Mesenchymal stem cell (in vitro differentiated cells and primary cell): ENCODE results near the gene COG7.

Experiments
- DNase-seq: peaks from one replicate; pipeline ENCODE4 v3.0.0-alpha.2; 2013
- H2AFZ ChIP-seq: one replicate; pipeline ENCODE4 v1.6.1; 2013; ENCODE audit warnings: low read depth, mild to moderate bottlenecking, control low read depth, inconsistent platforms, low read length, moderate library complexity
- H2AK5ac ChIP-seq: 2 replicates; pipeline ENCODE4 v1.6.1; 2013; ENCODE audit warnings: low read length, moderate library complexity, mild to moderate bottlenecking, inconsistent platforms; ENCODE audit not compliant: severe bottlenecking
- H2BK120ac ChIP-seq: one replicate; pipeline ENCODE4 v1.6.1; 2013; ENCODE audit warnings: low read depth, mild to moderate bottlenecking, inconsistent platforms, low read length, moderate library complexity
- H2BK12ac ChIP-seq, 2 experiments: one replicate each; pipeline ENCODE4 v1.6.1; 2013; ENCODE audit warnings: inconsistent platforms in 2 of 2, low read length in 2 of 2, mild to moderate bottlenecking in 2 of 2, moderate library complexity in 2 of 2, control low read depth in 1 of 2
- H2BK15ac ChIP-seq: one replicate; pipeline ENCODE4 v1.6.1; 2013; ENCODE audit warnings: mild to moderate bottlenecking, low read depth, inconsistent platforms; ENCODE audit not compliant: poor library complexity, severe bottlenecking
- H2BK5ac ChIP-seq: 2 replicates; pipeline ENCODE4 v1.6.1; 2013; ENCODE audit warnings: low read depth, mild to moderate bottlenecking, low read length, control low read depth, inconsistent platforms; ENCODE audit not compliant: poor library complexity, severe bottlenecking
- H3K14ac ChIP-seq, 2 experiments: one replicate each; pipeline ENCODE4 v1.6.1; 2013; ENCODE audit warnings: inconsistent platforms in 2 of 2, low read length in 2 of 2, control low read depth in 1 of 2, mild to moderate bottlenecking in 1 of 2, moderate library complexity in 1 of 2
- H3K18ac ChIP-seq, 2 experiments: one replicate each; pipeline ENCODE4 v1.6.1; 2013; ENCODE audit warnings: inconsistent platforms in 2 of 2, low read length in 2 of 2, control low read depth in 1 of 2, low read depth in 1 of 2, mild to moderate bottlenecking in 1 of 2
- H3K23ac ChIP-seq, 2 experiments: one replicate each; pipeline ENCODE4 v1.6.1; 2013; ENCODE audit warnings: inconsistent platforms in 2 of 2, low read length in 2 of 2, mild to moderate bottlenecking in 2 of 2, moderate library complexity in 2 of 2, control low read depth in 1 of 2
- H3K27ac ChIP-seq: 2 replicates; pipeline ENCODE4 v1.5.1; 2013; ENCODE audit warnings: mild to moderate bottlenecking, moderate library complexity, low read length, control low read depth, inconsistent platforms; ENCODE audit not compliant: poor library complexity, severe bottlenecking
- H3K27me3 ChIP-seq, 2 experiments: 2 replicates each; pipeline versions ENCODE4 v1.6.1 to v1.7.0; 2013; ENCODE audit warnings: low read length in 2 of 2, mild to moderate bottlenecking in 2 of 2, moderate library complexity in 2 of 2, control low read depth in 1 of 2, inconsistent platforms in 1 of 2; ENCODE audit not compliant: control insufficient read depth in 1 of 2, insufficient read depth in 1 of 2
- H3K36me3 ChIP-seq, 2 experiments: 2 replicates each; pipeline versions ENCODE4 v1.6.1 to v1.7.0; 2013; ENCODE audit warnings: low read length in 2 of 2, control low read depth in 1 of 2, inconsistent platforms in 1 of 2, low read depth in 1 of 2, mild to moderate bottlenecking in 1 of 2; ENCODE audit not compliant: insufficient read depth in 2 of 2, control insufficient read depth in 1 of 2
- H3K4ac ChIP-seq, 2 experiments: one replicate each; pipeline ENCODE4 v1.6.1; 2013; ENCODE audit warnings: inconsistent platforms in 2 of 2, low read length in 2 of 2, mild to moderate bottlenecking in 2 of 2, moderate library complexity in 2 of 2, control low read depth in 1 of 2, low read depth in 1 of 2
- H3K4me1 ChIP-seq: 2 replicates; pipeline ENCODE4 v1.6.1; 2013; ENCODE audit warnings: low read depth, low read length, control low read depth; ENCODE audit not compliant: control insufficient read depth, insufficient read depth
- H3K4me2 ChIP-seq: 2 replicates; pipeline ENCODE4 v1.6.1; 2013; ENCODE audit warnings: low read length, mild to moderate bottlenecking, inconsistent platforms; ENCODE audit not compliant: poor library complexity, severe bottlenecking
- H3K4me3 ChIP-seq, 2 experiments: 2 replicates each; pipeline versions ENCODE4 v1.5.1 to v1.7.0; 2013; ENCODE audit warnings: low read length in 2 of 2, mild to moderate bottlenecking in 2 of 2, control low read depth in 1 of 2, low read depth in 1 of 2; ENCODE audit not compliant: insufficient read depth in 1 of 2
- H3K79me1 ChIP-seq: replicated peaks from 2 replicates; pipeline ENCODE4 v1.6.1; 2013; ENCODE audit warnings: mild to moderate bottlenecking, control low read depth, low read length, inconsistent platforms; ENCODE audit not compliant: poor library complexity, severe bottlenecking
- H3K9ac ChIP-seq: 2 replicates; pipeline ENCODE4 v1.7.0; 2013; ENCODE audit warnings: mild to moderate bottlenecking, low read length, moderate library complexity
- H3K9me3 ChIP-seq: 2 replicates; pipeline ENCODE4 v1.7.0; 2013; ENCODE audit warnings: mild to moderate bottlenecking, low read length; ENCODE audit not compliant: control insufficient read depth
- H4K8ac ChIP-seq: one replicate; pipeline ENCODE4 v1.6.1; 2013; ENCODE audit warnings: inconsistent platforms, mild to moderate bottlenecking, low read length, moderate library complexity
- H4K91ac ChIP-seq: one replicate; pipeline ENCODE4 v1.6.1; 2013; ENCODE audit warnings: mild to moderate bottlenecking, low read length, inconsistent platforms
- WGBS: methylation state at CpG from one replicate; pipeline ENCODE4 v1.1.7; 2013; ENCODE audit warnings: mixed read lengths; 5-methylcytosine and 5-hydroxymethylcytosine counted together

The COG7 gene

DNA sequence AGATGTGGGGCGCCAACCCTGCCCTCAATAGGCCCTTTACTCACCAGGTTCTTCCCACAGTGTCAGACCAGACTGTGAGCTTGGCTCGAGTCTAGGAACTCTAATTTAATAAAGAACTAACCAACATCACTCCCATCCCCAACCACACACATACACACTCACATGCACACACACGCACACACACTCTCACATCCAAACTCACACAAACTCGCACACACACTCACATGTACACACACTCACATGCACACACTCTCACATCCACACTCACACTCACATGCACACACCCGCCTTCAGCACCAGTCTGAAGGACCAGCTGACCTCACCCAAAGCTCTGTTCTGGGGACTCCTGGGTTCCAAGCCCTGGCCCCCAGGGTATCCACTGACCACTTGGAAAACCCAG, 63.8 kb downstream of the COG7 start:
- 95% methylated on average over 5 of the region's 5 CpGs for WGBS
- H3K4ac ChIP-seq = no peak overlapping the region

DNA sequence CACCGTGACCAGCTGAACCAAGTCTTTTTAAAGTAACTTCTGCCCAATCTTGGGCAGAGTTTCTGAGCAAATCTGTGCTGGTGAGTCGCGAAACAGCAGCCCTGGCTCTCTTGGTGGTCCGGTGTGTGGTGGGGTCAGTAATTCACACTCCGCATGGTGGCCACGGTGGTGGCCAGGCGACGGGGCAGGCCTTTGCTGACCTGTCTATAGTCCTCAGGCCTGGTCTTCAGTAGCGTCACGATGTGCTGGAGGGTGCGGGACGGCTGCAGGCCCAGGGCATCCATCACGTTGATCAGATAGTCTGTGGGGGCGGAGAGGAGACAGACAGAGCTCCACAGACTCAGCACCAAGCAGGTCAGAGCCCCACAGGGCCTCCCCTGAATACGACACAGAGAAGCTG, 64.2 kb downstream of the COG7 start:
- no peaks in the 10 kb centered on the region for H3K4me1 ChIP-seq
- H3K18ac ChIP-seq = no peak overlapping the region
- H3K36me3 ChIP-seq = peaks cover 48 to 51% of the 10 kb centered on the region in 2 experiments
- no peak overlapping the region for H3K9ac ChIP-seq
- H3K23ac ChIP-seq = no peak overlapping the region
- no peak overlapping the region for H4K91ac ChIP-seq
- no peak overlapping the region for H4K8ac ChIP-seq
- DNase-seq = no peak
- H3K4me3 ChIP-seq = no peak overlapping the region
- H3K27ac ChIP-seq = no peak overlapping the region
- no peak overlapping the region for H3K14ac ChIP-seq
- no peak overlapping the region for H2AK5ac ChIP-seq
- no peak overlapping the region for H2AFZ ChIP-seq
- no peak overlapping the region for H2BK12ac ChIP-seq
- no peak overlapping the region for H2BK120ac ChIP-seq
- no peak overlapping the region for H2BK15ac ChIP-seq
- no peaks in the 10 kb centered on the region for H3K79me1 ChIP-seq
- no peak overlapping the region for H3K4ac ChIP-seq
- H3K9me3 ChIP-seq = no peaks in the 10 kb centered on the region
- 97% methylated on average over 15 of the region's 15 CpGs for WGBS
- H2BK5ac ChIP-seq = no peak overlapping the region
- no peak overlapping the region for H3K4me2 ChIP-seq
- H3K27me3 ChIP-seq = no peaks in the 10 kb centered on the region

More for the DNA sequence above, 63.8 kb downstream of the COG7 start:
- H3K14ac ChIP-seq = no peak overlapping the region
- H3K4me3 ChIP-seq = no peak overlapping the region
- no peaks in the 10 kb centered on the region for H3K4me1 ChIP-seq
- H3K4me2 ChIP-seq = no peak overlapping the region
- H2BK15ac ChIP-seq = no peak overlapping the region
- H3K18ac ChIP-seq = no peak overlapping the region
- no peaks in the 10 kb centered on the region for H3K79me1 ChIP-seq
- DNase-seq = no peak
- no peak overlapping the region for H3K27ac ChIP-seq
- H3K9ac ChIP-seq = no peak overlapping the region
- peaks cover 48 to 51% of the 10 kb centered on the region in 2 experiments for H3K36me3 ChIP-seq
- H3K9me3 ChIP-seq = no peaks in the 10 kb centered on the region
- no peak overlapping the region for H4K91ac ChIP-seq
- H2BK5ac ChIP-seq = no peak overlapping the region
- no peaks in the 10 kb centered on the region for H3K27me3 ChIP-seq
- H4K8ac ChIP-seq = no peak overlapping the region
- H2AFZ ChIP-seq = no peak overlapping the region
- H2BK120ac ChIP-seq = no peak overlapping the region
- no peak overlapping the region for H2AK5ac ChIP-seq
- no peak overlapping the region for H3K23ac ChIP-seq
- no peak overlapping the region for H2BK12ac ChIP-seq

DNA sequence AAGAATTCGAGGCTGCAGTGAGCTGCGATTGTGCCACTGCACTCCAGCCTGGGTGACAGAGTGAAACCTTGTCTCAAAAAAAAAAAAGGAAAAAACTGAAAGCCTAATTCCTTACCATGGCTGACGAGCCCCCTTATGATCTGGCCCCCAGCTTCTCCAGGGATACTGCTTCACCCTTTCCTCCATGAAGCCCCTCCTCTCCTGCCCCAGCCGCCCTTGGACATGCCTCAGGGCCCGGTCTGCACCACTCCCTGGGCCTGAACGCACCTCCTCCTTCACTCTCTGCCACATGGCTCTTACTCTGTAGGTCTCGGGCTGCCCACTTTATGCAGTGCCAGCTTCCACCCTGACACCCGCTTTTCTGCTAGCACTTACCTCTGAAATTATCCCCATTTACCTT, 65.3 kb downstream of the COG7 start:
- Histone ChIP-seq H3K27me3 (no peaks in the 10 kb centered on the region), H2AK5ac (no peak overlapping the region), H3K9ac (no peak overlapping the region), H4K8ac (no peak overlapping the region), H2BK5ac (no peak overlapping the region), H3K18ac (no peak overlapping the region), H3K9me3 (no peaks in the 10 kb centered on the region), H3K4me3 (no peak overlapping the region), H3K4ac (no peak overlapping the region), H3K4me2 (no peak overlapping the region), H2BK12ac (no peak overlapping the region), H3K4me1 (no peaks in the 10 kb centered on the region), H3K23ac (no peak overlapping the region), H2BK15ac (no peak overlapping the region), H4K91ac (no peak overlapping the region), H3K36me3 (peaks cover 39 to 48% of the 10 kb centered on the region in 2 experiments), H3K14ac (no peak overlapping the region), H3K79me1 (no peaks in the 10 kb centered on the region), H3K27ac (no peak overlapping the region), H2AFZ (no peak overlapping the region), H2BK120ac (no peak overlapping the region)
- WGBS = 95% methylated on average over 8 of the region's 8 CpGs
- DNase-seq = no peak

DNA sequence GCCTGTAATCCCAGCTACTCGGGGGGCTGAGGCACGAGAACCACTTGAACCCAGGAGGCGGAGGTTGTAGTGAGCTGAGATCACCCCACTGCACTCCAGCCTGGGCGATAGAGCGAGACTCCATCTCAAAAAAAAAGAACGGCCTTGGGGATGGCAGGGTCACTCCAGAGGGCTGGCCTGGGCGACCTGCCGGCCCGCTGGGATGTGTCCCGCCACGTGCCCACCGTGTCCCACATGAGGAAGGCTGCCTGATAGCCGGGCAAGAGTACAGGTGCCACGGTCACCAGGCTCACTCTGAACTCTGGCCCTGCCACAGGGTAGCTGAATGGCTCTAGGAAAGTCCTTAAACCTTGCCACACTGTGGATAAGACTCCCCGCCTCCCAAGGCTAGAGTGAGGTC, 67.5 kb downstream of the COG7 start:
- H4K91ac ChIP-seq = peak overlapping the region; percentile 29
- no peaks in the 10 kb centered on the region for H3K79me1 ChIP-seq
- no peaks in the 10 kb centered on the region for H3K9me3 ChIP-seq
- H3K27me3 ChIP-seq = no peaks in the 10 kb centered on the region
- H2BK12ac ChIP-seq = no peak overlapping the region
- H3K23ac ChIP-seq = no peak overlapping the region
- no peak for DNase-seq
- H3K4ac ChIP-seq = no peak overlapping the region
- H3K14ac ChIP-seq = no peak overlapping the region
- no peak overlapping the region for H4K8ac ChIP-seq
- H3K18ac ChIP-seq = no peak overlapping the region
- no peak overlapping the region for H2BK120ac ChIP-seq
- no peaks in the 10 kb centered on the region for H3K4me1 ChIP-seq
- no peak overlapping the region for H3K9ac ChIP-seq
- no peak overlapping the region for H3K4me2 ChIP-seq
- H3K36me3 ChIP-seq = peaks cover 18 to 27% of the 10 kb centered on the region in 2 experiments
- H2AK5ac ChIP-seq = no peak overlapping the region
- H3K27ac ChIP-seq = no peak overlapping the region
- 93% methylated on average over 15 of the region's 15 CpGs for WGBS
- H2BK15ac ChIP-seq = peak overlapping the region; percentile 45
- no peak overlapping the region for H3K4me3 ChIP-seq
- no peak overlapping the region for H2BK5ac ChIP-seq
- no peak overlapping the region for H2AFZ ChIP-seq
